A549 (cell line): ENCODE data around the gene MEA1. TPM values are rescaled to one million over a fixed set of nuclear protein-coding genes. Genes with fewer than 3 reads are reported as not detected.

Experiments
- ATAC-seq, 2 experiments: fragments of 200-7000 bp in 1 of 2; fragments of >200 bp in 1 of 2; cut with Nextera tagmentation in 1 of 2; cut with Tn5 transposase in 1 of 2; 3 replicates each; pipeline versions ENCODE4 v1.8.0 to v1.9.1; 2018 to 2020; ENCODE audit warnings: mild to moderate bottlenecking in 1 of 2, moderate library complexity in 1 of 2
- CTCF ChIA-PET: fragments of 300-600 bp; sonication (Branson Sonifier 250); formaldehyde crosslinking; extraction: SDS; loops from one replicate; lab custom pipeline; 2021; ENCODE audit warnings: antibody characterized with exemption, inconsistent platforms; lab: Yijun Ruan, JAX
- POLR2A ChIA-PET: fragments of 350-600 bp; formaldehyde crosslinking; extraction: SDS; loops from one replicate; lab custom pipeline; 2021; ENCODE audit warnings: antibody characterized with exemption, inconsistent platforms; lab: Yijun Ruan, JAX
- DNase-seq, 2 experiments: peaks; one replicate each; pipeline versions ENCODE4 v3.0.0 to v3.0.0-alpha.2; 2011 to 2016; ENCODE audit warnings: low read depth in 1 of 2, low spot score in 1 of 2
- FAIRE-seq: peaks from 2 replicates; lab custom pipeline; 2011; peaks lifted over from hg19 to GRCh38; lab: Jason Lieb, UNC
- H3K27ac ChIP-seq, 2 experiments: fragments of >200 bp; sonication (Bioruptor Twin); formaldehyde crosslinking; 3 replicates each; pipeline ENCODE4 v1.5.1; 2016 to 2017
- H3K4me1 ChIP-seq: fragments of >200 bp; sonication (Bioruptor Twin); formaldehyde crosslinking; 3 replicates; pipeline ENCODE4 v1.6.1; 2016
- H3K4me2 ChIP-seq: fragments of >200 bp; sonication (Bioruptor Twin); formaldehyde crosslinking; 3 replicates; pipeline ENCODE4 v1.6.1; 2016
- H3K4me3 ChIP-seq: fragments of >200 bp; sonication (Bioruptor Twin); formaldehyde crosslinking; 3 replicates; pipeline ENCODE4 v1.5.1; 2016
- H3K9me3 ChIP-seq: fragments of >200 bp; sonication (Bioruptor Twin); formaldehyde crosslinking; 3 replicates; pipeline ENCODE4 v1.6.1; 2016
- CBX2 ChIP-seq: fragments of 200-600 bp; sonication (generic); IDR thresholded peaks from 2 replicates; pipeline ENCODE4 v1.6.1; 2016; ENCODE audit warnings: low read depth, mild to moderate bottlenecking, borderline replicate concordance
- CBX8 ChIP-seq: fragments of 200-600 bp; sonication (generic); IDR thresholded peaks from 2 replicates; pipeline ENCODE4 v1.6.1; 2016
- EHF ChIP-seq: fragments of 250-450 bp; sonication (Bioruptor Pico); IDR thresholded peaks from 2 replicates; pipeline ENCODE4 v1.5.0; 2020; ENCODE audit warnings: mild to moderate bottlenecking
- EHMT2 ChIP-seq: fragments of 200-600 bp; sonication (generic); IDR thresholded peaks from 2 replicates; pipeline ENCODE4 v1.6.1; 2016; ENCODE audit warnings: antibody characterized with exemption, low read depth, mild to moderate bottlenecking, moderate library complexity
- EP300 ChIP-seq, 2 experiments: fragments of >200 bp; sonication (Bioruptor Twin); formaldehyde crosslinking; IDR thresholded peaks; 2 replicates in 1 of 2; 3 replicates in 1 of 2; pipeline ENCODE4 v1.6.1; 2016 to 2017
- ESRRA ChIP-seq: fragments of 150-350 bp; IDR thresholded peaks from 2 replicates; pipeline ENCODE4 v1.6.1; 2014; ENCODE audit warnings: mild to moderate bottlenecking, low read length, borderline replicate concordance
- FOSB ChIP-seq: fragments of 250-450 bp; sonication (Bioruptor Pico); IDR thresholded peaks from 2 replicates; pipeline ENCODE4 v1.5.0; 2020; ENCODE audit warnings: mild to moderate bottlenecking, moderate library complexity
- FOXS1 ChIP-seq: fragments of 250-450 bp; sonication (Bioruptor Pico); IDR thresholded peaks from 2 replicates; pipeline ENCODE4 v1.5.0; 2020; ENCODE audit warnings: mild to moderate bottlenecking, moderate library complexity
- GATA3 ChIP-seq: IDR thresholded peaks from 2 replicates; pipeline ENCODE4 v1.6.1; 2012; ENCODE audit warnings: borderline replicate concordance
- HDAC2 ChIP-seq: fragments of 200-600 bp; sonication (generic); IDR thresholded peaks from 2 replicates; pipeline ENCODE4 v1.6.1; 2016
- HOXA7 ChIP-seq: fragments of 250-450 bp; sonication (Bioruptor Pico); IDR thresholded peaks from 2 replicates; pipeline ENCODE4 v1.5.0; 2020; ENCODE audit warnings: mild to moderate bottlenecking, moderate library complexity
- HOXB13 ChIP-seq: fragments of 250-450 bp; sonication (Bioruptor Pico); IDR thresholded peaks from 2 replicates; pipeline ENCODE4 v1.5.0; 2020; ENCODE audit warnings: low read depth, mild to moderate bottlenecking, moderate library complexity
- JUN ChIP-seq, 2 experiments: fragments of >200 bp; sonication (Bioruptor Twin); formaldehyde crosslinking; IDR thresholded peaks; 2 replicates in 1 of 2; 3 replicates in 1 of 2; pipeline ENCODE4 v1.6.1; 2016 to 2017
- JUNB ChIP-seq: fragments of >200 bp; sonication (Bioruptor Twin); formaldehyde crosslinking; IDR thresholded peaks from 2 replicates; pipeline ENCODE4 v1.6.1; 2016
- KDM5A ChIP-seq: fragments of 200-600 bp; sonication (generic); IDR thresholded peaks from 2 replicates; pipeline ENCODE4 v1.6.1; 2016; ENCODE audit warnings: antibody characterized with exemption, mild to moderate bottlenecking
- MAFK ChIP-seq: fragments of 450-650 bp; IDR thresholded peaks from 2 replicates; pipeline ENCODE4 v1.6.1; 2014; ENCODE audit not compliant: partially characterized antibody
- NFE2L2 ChIP-seq: fragments of 150-350 bp; conservative IDR thresholded peaks from 2 replicates; pipeline ENCODE4 v1.6.1; 2014; ENCODE audit warnings: low read length
- PHF8 ChIP-seq: fragments of 200-600 bp; sonication (generic); IDR thresholded peaks from 2 replicates; pipeline ENCODE4 v1.6.1; 2016; ENCODE audit warnings: low read depth, mild to moderate bottlenecking, antibody characterized with exemption, moderate library complexity, borderline replicate concordance
- POLR2A ChIP-seq: IDR thresholded peaks from 2 replicates; pipeline ENCODE4 v1.6.1; 2012; ENCODE audit warnings: mild to moderate bottlenecking, low read length
- POLR2AphosphoS2 ChIP-seq: conservative IDR thresholded peaks from 2 replicates; pipeline ENCODE4 v1.6.1; 2012; ENCODE audit warnings: low read length, improper control_type of control experiment, inconsistent platforms
- RARB ChIP-seq: fragments of 250-450 bp; sonication (Bioruptor Pico); IDR thresholded peaks from 2 replicates; pipeline ENCODE4 v1.8.0; 2021; ENCODE audit warnings: mild to moderate bottlenecking, moderate library complexity
- RFX5 ChIP-seq: fragments of 450-650 bp; IDR thresholded peaks from 2 replicates; pipeline ENCODE4 v1.7.1; 2014; ENCODE audit warnings: antibody characterized with exemption, mild to moderate bottlenecking, moderate library complexity
- TFCP2L1 ChIP-seq: fragments of 250-450 bp; sonication (Bioruptor Pico); IDR thresholded peaks from 2 replicates; pipeline ENCODE4 v1.5.0; 2021; ENCODE audit warnings: mild to moderate bottlenecking
- TP53 ChIP-seq: fragments of 250-450 bp; sonication (Bioruptor Pico); IDR thresholded peaks from 2 replicates; pipeline ENCODE4 v1.5.0; 2021; ENCODE audit warnings: mild to moderate bottlenecking, moderate library complexity
- WGBS: methylation state at CpG from one replicate; pipeline ENCODE4 v1.1.6; 2017; ENCODE audit errors: missing lambda C conversion rate; 5-methylcytosine and 5-hydroxymethylcytosine counted together
- polyA plus RNA-seq, 4 experiments: library from polyadenylated mRNA; depleted of rRNA in 3 of 4; stranded (reverse); fragments of >200 nt; fragmentation: RNase III in 1 of 4; extraction: RNeasy Plus Mini Kit Qiagen cat#74134 plus additional on column Dnase treatment in 1 of 4; gene quantifications; 2 replicates in 3 of 4; 3 replicates in 1 of 4; pipeline ENCODE4 v1.2.3, GENCODE V29; 2011 to 2017
- TF ChIP-seq, protein P1 (sequence below): fragments of 150-350 bp; IDR thresholded peaks from 2 replicates; pipeline ENCODE4 v1.6.1; 2014; ENCODE audit warnings: low read depth, mild to moderate bottlenecking, low read length
- TF ChIP-seq, protein P2 (sequence below): fragments of 450-650 bp; IDR thresholded peaks from 2 replicates; pipeline ENCODE4 v1.6.1; 2014; ENCODE audit warnings: antibody characterized with exemption
- TF ChIP-seq, protein P3 (sequence below): fragments of >200 bp; sonication (Bioruptor Twin); formaldehyde crosslinking; IDR thresholded peaks from 3 replicates; pipeline ENCODE4 v1.6.1; 2016
- TF ChIP-seq, protein P4 (sequence below): fragments of >200 bp; sonication (Bioruptor Twin); formaldehyde crosslinking; IDR thresholded peaks from 2 replicates; pipeline ENCODE4 v1.6.1; 2016
- TF ChIP-seq, protein P5 (sequence below): fragments of >200 bp; sonication (Bioruptor Twin); formaldehyde crosslinking; IDR thresholded peaks from 3 replicates; pipeline ENCODE4 v1.5.1; 2016
- TF ChIP-seq, protein P6 (sequence below): IDR thresholded peaks from 2 replicates; pipeline ENCODE4 v1.6.1; 2012

Gene MEA1
- polyA plus RNA-seq, 2 of the 4 experiments (the other 2 are of a cell fraction) = 58.6 to 94.3 TPM

DNA sequence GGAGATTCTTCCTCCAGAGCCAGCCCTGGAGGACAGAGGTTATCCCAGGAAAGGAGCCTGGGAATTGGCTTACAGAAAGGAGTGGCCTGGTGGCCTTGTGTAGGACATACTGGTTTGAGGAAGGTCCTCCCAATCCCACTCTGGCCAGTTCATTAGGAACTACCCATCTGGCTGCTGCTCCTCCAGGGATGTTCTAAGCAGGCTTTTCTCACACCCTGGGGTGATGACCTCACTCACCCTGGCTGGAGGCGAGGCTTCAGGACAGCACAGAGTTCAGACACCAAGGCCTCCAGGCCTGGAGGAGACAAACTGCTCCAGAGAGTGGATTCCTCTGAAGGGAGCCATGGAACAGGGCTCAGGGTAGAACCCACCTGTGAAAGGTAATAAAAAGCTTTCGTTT, 44.3 kb downstream of the MEA1 start:
- TF ChIP-seq EHMT2 (no peak), POLR2AphosphoS2 (no peak), RFX5 (no peak), MAFK (no peak), HOXB13 (CRISPR knock-in tag) (no peak), EHF (CRISPR knock-in tag) (no peak), NFE2L2 (no peak), JUNB (no peak), PHF8 (no peak), POLR2A (no peak), ESRRA (no peak), FOXS1 (no peak), FOSB (CRISPR knock-in tag) (no peak), TP53 (CRISPR knock-in tag) (no peak), HDAC2 (no peak), RARB (CRISPR knock-in tag) (no peak)
- TF ChIP-seq, protein P1, sequence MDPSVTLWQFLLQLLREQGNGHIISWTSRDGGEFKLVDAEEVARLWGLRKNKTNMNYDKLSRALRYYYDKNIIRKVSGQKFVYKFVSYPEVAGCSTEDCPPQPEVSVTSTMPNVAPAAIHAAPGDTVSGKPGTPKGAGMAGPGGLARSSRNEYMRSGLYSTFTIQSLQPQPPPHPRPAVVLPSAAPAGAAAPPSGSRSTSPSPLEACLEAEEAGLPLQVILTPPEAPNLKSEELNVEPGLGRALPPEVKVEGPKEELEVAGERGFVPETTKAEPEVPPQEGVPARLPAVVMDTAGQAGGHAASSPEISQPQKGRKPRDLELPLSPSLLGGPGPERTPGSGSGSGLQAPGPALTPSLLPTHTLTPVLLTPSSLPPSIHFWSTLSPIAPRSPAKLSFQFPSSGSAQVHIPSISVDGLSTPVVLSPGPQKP = no peak
- TF ChIP-seq, protein P2, sequence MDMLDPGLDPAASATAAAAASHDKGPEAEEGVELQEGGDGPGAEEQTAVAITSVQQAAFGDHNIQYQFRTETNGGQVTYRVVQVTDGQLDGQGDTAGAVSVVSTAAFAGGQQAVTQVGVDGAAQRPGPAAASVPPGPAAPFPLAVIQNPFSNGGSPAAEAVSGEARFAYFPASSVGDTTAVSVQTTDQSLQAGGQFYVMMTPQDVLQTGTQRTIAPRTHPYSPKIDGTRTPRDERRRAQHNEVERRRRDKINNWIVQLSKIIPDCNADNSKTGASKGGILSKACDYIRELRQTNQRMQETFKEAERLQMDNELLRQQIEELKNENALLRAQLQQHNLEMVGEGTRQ = no peak
- TF ChIP-seq, protein P3, sequence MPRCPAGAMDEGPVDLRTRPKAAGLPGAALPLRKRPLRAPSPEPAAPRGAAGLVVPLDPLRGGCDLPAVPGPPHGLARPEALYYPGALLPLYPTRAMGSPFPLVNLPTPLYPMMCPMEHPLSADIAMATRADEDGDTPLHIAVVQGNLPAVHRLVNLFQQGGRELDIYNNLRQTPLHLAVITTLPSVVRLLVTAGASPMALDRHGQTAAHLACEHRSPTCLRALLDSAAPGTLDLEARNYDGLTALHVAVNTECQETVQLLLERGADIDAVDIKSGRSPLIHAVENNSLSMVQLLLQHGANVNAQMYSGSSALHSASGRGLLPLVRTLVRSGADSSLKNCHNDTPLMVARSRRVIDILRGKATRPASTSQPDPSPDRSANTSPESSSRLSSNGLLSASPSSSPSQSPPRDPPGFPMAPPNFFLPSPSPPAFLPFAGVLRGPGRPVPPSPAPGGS = no peak
- TF ChIP-seq, protein P4, sequence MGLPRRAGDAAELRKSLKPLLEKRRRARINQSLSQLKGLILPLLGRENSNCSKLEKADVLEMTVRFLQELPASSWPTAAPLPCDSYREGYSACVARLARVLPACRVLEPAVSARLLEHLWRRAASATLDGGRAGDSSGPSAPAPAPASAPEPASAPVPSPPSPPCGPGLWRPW = no peak
- H3K9me3 ChIP-seq = no peaks in the 10 kb centered on the region
- ATAC-seq (no peak), FAIRE-seq (no peak), DNase-seq (no peak)
- WGBS = 83% methylated on average over 2 of the region's 2 CpGs
- no peak overlapping the region for H3K4me2 ChIP-seq
- no peak overlapping the region for H3K4me3 ChIP-seq
- ChIA-PET POLR2A (no interaction called here), CTCF (interaction anchor here (0.7 to 1.5 kb wide), 3 partner anchors 10 to 174 kb away, joined by 3 to 4 read pairs (median 3); partner anchors contain the start of genes CNPY3 and PEX6)
- H3K27ac ChIP-seq = no peak overlapping the region
- peaks cover 20% of the 10 kb centered on the region for H3K4me1 ChIP-seq

DNA sequence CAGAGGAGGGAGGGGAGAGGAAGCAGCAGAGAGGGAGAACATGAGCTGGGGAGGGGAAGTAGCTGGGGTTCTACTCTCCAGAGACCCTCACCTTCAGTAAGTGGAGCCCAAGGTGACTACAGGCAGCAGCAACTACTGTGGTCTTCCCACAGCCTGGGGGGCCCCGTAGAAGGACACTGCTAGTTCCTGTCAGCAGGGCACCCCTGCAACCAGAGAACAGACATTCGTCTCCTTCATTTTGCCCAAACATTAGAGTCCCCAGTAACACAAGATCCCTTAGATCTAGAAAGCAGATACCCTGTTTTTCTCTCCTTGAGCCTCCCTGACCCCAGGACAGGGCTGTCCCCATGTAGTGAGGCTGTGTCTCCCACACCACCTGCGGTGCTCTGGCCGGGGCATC, 45.0 kb downstream of the MEA1 start:
- WGBS = 86% methylated on average over 4 of the region's 4 CpGs
- no peak for DNase-seq
- Histone ChIP-seq H3K9me3 (no peaks in the 10 kb centered on the region), H3K4me2 (no peak overlapping the region), H3K27ac (no peak overlapping the region), H3K4me3 (no peak overlapping the region), H3K4me1 (peaks cover 20% of the 10 kb centered on the region)
- ChIA-PET POLR2A (no interaction called here), CTCF (interaction anchor here (1.2 kb wide), 1 partner anchor 175 kb away, joined by 3 read pairs; no protein-coding TSS in a partner anchor)
- no peak for ATAC-seq
- FAIRE-seq = no peak
- TF ChIP-seq, protein P1 = no peak
- no peak for TF ChIP-seq CBX2
- TF ChIP-seq, protein P3 = no peak
- no peak for TF ChIP-seq JUN (IDR thresholded peaks at IDR 0.05)
- TF ChIP-seq RFX5 = no peak
- TF ChIP-seq NFE2L2 = no peak
- TF ChIP-seq, protein P2 = no peak
- TF ChIP-seq, protein P5, sequence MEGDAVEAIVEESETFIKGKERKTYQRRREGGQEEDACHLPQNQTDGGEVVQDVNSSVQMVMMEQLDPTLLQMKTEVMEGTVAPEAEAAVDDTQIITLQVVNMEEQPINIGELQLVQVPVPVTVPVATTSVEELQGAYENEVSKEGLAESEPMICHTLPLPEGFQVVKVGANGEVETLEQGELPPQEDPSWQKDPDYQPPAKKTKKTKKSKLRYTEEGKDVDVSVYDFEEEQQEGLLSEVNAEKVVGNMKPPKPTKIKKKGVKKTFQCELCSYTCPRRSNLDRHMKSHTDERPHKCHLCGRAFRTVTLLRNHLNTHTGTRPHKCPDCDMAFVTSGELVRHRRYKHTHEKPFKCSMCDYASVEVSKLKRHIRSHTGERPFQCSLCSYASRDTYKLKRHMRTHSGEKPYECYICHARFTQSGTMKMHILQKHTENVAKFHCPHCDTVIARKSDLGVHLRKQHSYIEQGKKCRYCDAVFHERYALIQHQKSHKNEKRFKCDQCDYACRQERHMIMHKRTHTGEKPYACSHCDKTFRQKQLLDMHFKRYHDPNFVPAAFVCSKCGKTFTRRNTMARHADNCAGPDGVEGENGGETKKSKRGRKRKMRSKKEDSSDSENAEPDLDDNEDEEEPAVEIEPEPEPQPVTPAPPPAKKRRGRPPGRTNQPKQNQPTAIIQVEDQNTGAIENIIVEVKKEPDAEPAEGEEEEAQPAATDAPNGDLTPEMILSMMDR = no peak
- TF ChIP-seq HOXA7 (CRISPR knock-in tag) = no peak
- TF ChIP-seq TFCP2L1 (CRISPR knock-in tag) = no peak
- TF ChIP-seq EHMT2 = no peak
- TF ChIP-seq EHF (CRISPR knock-in tag) = no peak
- no peak for TF ChIP-seq GATA3
- TF ChIP-seq, protein P6, sequence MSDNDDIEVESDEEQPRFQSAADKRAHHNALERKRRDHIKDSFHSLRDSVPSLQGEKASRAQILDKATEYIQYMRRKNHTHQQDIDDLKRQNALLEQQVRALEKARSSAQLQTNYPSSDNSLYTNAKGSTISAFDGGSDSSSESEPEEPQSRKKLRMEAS = no peak
- TF ChIP-seq KDM5A = no peak
- no peak for TF ChIP-seq EP300 (IDR thresholded peaks at IDR 0.05)
- TF ChIP-seq CBX8 = no peak
